ENCODE data around the gene C13orf42.

GRCh38 chr13:51043310-51043709 lies 67.8 kb downstream of the C13orf42 start:
- TF ChIP-seq CTCF (IDR thresholded peaks at IDR 0.05) (no peak), POLR2AphosphoS5 (IDR thresholded peaks at IDR 0.05) (no peak), POLR2A (IDR thresholded peaks at IDR 0.05) (no peak)

Data from suprapubic skin (tissue), 4 donors.